Measurements from ENCODE around the gene GRM2. TPM values are rescaled to one million over a fixed set of nuclear protein-coding genes. Genes with fewer than 3 reads are reported as not detected.

GRM2 gene
- total and polyA plus RNA-seq, 8 donors = 0.09 to 0.51 (median 0.21) TPM

DNA sequence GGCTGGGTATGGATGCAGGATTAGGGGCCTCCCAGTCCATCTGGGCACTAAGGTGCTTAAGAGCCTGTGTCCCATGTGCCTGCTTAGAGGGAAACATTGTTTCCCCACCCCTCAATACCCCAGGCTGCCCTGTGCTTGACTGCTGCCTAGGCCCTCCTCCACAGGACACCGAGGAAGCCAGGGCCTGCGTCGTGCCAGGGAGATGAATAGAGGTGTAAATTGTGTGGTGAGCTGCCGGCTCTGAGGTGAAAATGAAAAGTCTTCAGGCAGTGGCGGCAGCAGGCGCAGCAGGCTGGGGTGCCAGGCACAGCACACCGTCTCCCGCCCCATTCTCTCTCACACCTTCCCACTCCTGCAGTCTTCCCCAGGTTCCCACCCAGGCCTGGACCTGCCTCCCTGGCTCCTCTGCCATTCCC lies 13.9 kb upstream of the GRM2 start:
- Histone ChIP-seq H3K9me3 (no peaks in the 10 kb centered on the region), H3K36me3 (peaks cover 0 to 9% (median 0%) of the 10 kb centered on the region in 3 donors), H3K27me3 (no peaks in the 10 kb centered on the region), H3K27ac (no peak overlapping the region), H3K4me3 (no peak overlapping the region), H3K4me1 (no peaks in the 10 kb centered on the region)
- TF ChIP-seq, protein P1, sequence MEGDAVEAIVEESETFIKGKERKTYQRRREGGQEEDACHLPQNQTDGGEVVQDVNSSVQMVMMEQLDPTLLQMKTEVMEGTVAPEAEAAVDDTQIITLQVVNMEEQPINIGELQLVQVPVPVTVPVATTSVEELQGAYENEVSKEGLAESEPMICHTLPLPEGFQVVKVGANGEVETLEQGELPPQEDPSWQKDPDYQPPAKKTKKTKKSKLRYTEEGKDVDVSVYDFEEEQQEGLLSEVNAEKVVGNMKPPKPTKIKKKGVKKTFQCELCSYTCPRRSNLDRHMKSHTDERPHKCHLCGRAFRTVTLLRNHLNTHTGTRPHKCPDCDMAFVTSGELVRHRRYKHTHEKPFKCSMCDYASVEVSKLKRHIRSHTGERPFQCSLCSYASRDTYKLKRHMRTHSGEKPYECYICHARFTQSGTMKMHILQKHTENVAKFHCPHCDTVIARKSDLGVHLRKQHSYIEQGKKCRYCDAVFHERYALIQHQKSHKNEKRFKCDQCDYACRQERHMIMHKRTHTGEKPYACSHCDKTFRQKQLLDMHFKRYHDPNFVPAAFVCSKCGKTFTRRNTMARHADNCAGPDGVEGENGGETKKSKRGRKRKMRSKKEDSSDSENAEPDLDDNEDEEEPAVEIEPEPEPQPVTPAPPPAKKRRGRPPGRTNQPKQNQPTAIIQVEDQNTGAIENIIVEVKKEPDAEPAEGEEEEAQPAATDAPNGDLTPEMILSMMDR (IDR thresholded peaks at IDR 0.05) = no peak
- no peak for DNase-seq
- intact Hi-C loops (cut with DNase I) = no loop called here
- 94 to 95% methylated on average over 8 of the region's 8 CpGs for WGBS, 2 donors
- FAIRE-seq = no peak
- no peak for ATAC-seq

DNA sequence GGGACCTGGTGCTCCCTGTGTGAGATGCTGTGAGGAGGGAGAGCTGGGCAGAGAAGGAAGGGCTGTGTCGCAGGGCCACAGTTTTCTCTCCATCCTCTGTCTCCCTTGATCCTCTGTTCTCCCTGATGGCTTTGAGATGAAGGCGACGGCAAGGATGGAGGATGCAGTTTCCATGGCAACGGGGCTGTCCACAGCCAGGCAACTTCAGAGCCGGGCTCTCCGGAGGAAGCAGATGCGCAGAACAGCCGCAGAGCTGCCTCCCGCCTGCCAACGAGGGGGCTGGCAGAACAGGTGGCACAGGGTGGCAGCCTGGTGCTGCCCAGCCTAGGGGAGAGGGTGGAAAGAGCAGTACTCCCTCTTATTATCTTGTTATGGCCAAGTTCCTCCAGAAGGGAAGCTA lies 9.9 kb upstream of the GRM2 start:
- no peaks in the 10 kb centered on the region for H3K4me1 ChIP-seq
- H3K4me3 ChIP-seq = no peak overlapping the region
- FAIRE-seq (no peak), DNase-seq (no peak), ATAC-seq (no peak)
- TF ChIP-seq, protein P1 (IDR thresholded peaks at IDR 0.05) = no peak
- WGBS, 2 donors = 91 to 93% methylated on average over 10 of the region's 10 CpGs
- no peaks in the 10 kb centered on the region for H3K9me3 ChIP-seq
- no peak overlapping the region for H3K27ac ChIP-seq
- intact Hi-C loops (cut with DNase I) = no loop called here
- H3K27me3 ChIP-seq = no peaks in the 10 kb centered on the region
- peaks cover 0 to 19% (median 0%) of the 10 kb centered on the region in 3 donors for H3K36me3 ChIP-seq

DNA sequence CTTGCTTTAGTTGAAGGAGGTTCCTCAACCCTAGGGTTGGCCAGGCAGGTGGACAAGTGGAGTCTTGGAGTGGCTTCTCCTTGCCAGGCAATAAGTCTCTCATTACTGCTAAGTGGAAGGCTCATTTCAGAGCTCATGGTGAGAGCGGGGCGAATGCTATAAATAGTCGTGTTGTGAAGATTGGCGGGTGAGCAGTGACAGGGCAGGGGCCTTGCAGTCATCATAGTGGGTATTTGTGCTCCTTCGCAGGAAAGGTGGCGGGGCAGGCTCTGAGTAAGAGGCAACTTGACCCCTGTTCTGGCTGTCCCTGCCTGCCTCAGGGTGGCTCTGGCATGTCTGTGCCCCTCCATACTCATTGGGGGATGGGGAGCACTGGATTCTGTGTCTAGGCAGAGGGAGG lies 8.7 kb upstream of the GRM2 start:
- 91 to 96% methylated on average over 6 of the region's 6 CpGs for WGBS, 2 donors
- ATAC-seq (no peak), FAIRE-seq (no peak), DNase-seq (no peak)
- Histone ChIP-seq H3K9me3 (no peaks in the 10 kb centered on the region), H3K4me3 (no peak overlapping the region), H3K27ac (no peak overlapping the region), H3K36me3 (peaks cover 0 to 19% (median 0%) of the 10 kb centered on the region in 3 donors), H3K27me3 (no peaks in the 10 kb centered on the region), H3K4me1 (no peaks in the 10 kb centered on the region)
- intact Hi-C loops (cut with DNase I) = no loop called here
- TF ChIP-seq, protein P1 (IDR thresholded peaks at IDR 0.05) = no peak

DNA sequence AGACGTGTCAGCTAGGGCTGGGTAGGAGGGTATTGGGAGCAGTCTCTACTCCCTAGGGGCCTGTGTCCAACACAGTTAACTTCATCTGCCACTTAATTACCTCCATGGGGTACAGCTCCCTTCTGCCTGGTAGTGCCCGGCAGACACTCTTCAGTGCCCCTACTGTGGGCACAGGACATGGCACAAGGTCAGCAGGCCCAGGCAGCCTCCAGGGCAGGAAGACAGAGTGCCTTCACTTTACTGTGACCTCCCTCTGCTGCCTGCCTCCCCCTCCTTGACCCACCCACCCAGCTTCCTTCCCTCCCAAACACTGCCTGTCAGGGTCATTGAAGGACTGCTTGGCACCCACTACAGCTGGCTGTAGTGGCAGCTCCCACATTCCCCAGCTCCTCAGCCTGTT lies 6.5 kb upstream of the GRM2 start:
- no peak for ATAC-seq

DNA sequence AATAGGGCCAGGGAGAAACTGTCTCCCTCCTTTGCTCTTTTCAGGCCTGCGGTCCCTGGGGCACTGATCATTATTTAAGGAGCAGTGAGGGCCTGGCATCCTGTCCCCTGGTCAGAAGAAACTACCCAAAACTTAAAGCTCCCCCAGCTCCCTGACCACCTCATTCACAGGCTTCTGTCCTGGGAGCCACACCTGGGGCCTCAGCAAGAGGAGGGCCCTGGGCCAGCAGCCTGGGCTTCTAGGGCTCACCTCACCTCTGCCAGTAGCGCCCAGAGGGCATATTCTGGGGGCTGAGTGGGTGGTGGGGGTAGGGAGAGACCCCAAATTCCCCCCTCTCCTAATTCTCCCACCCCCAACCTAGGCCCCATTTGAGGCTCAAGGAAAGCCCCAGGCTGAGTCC lies 4.7 kb upstream of the GRM2 start:
- TF ChIP-seq, protein P1 (IDR thresholded peaks at IDR 0.05) = no peak
- Histone ChIP-seq H3K27ac (no peak overlapping the region), H3K9me3 (no peaks in the 10 kb centered on the region), H3K4me1 (no peaks in the 10 kb centered on the region), H3K4me3 (no peak overlapping the region), H3K36me3 (peaks cover 0 to 24% (median 0%) of the 10 kb centered on the region in 3 donors), H3K27me3 (no peaks in the 10 kb centered on the region)
- WGBS, 2 donors = 98 to 100% methylated on average over 2 of the region's 2 CpGs
- no peak for DNase-seq
- intact Hi-C loops (cut with DNase I) = no loop called here
- ATAC-seq = no peak
- no peak for FAIRE-seq

More for the DNA sequence above, 6.5 kb upstream of the GRM2 start:
- Histone ChIP-seq H3K4me1 (no peaks in the 10 kb centered on the region), H3K27me3 (no peaks in the 10 kb centered on the region), H3K9me3 (no peaks in the 10 kb centered on the region), H3K27ac (no peak overlapping the region), H3K36me3 (peaks cover 0 to 24% (median 0%) of the 10 kb centered on the region in 3 donors), H3K4me3 (no peak overlapping the region)
- DNase-seq (no peak), FAIRE-seq (no peak)
- WGBS, 2 donors = 96 to 100% methylated on average over 2 of the region's 2 CpGs
- TF ChIP-seq, protein P1 (IDR thresholded peaks at IDR 0.05) = no peak
- intact Hi-C loops (cut with DNase I) = no loop called here
